Raji (cell line): ENCODE results near the gene COL12A1.

Experiments
- POLR2A ChIP-seq: IDR thresholded peaks from 2 replicates; pipeline ENCODE4 v1.6.1; 2011; ENCODE audit warnings: low read depth, low read length, control low read depth; ENCODE audit not compliant: insufficient read depth

The COL12A1 gene

GRCh38 chr6:75205776-75206575 is at the start of gene COL12A1:
Gene COL12A1, minus strand, starts transcription at chr6:75206053. Its CDS starts 3,261 bp downstream, at chr6:75202792.
- TF ChIP-seq POLR2A, result no peak

DNA sequence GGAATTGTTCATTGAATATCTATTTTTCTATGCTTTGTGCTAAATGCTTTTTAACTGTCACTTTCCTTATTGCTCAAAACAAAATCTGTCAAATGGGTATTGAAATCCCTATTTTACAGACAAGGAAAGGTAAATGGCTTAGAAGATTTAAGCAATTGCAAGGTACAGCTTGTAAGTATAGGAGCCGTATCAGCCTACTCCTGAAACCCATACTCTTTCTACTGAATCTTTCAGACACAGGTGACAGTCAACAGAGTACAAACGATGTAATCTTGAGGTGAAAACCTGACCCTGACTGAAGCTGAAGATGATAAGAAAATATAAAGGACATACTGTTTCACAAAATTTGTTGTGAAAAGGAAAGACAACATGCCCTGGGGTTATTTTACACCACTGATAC is 44.7 kb upstream of the COL12A1 start:
- no peak for TF ChIP-seq POLR2A

DNA sequence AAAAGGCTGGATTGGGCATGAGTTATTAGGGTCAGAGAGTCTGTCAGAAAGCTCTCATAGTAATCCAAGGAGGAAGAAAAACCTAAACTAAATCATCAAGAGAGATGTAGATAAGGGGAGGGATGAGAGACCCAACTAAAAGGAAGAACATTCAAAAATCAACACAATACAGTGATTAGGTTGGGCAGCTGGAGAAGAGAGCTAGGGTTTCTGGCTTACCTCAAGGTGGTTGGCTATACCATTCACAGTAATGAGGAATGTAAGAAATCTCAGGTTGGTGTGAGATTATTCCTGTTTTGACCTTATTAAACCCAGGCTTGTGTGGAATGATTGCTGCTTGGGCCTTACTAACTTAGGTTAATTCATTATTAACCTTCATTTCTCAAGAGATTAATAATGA is 44.0 kb upstream of the COL12A1 start:
- no peak for TF ChIP-seq POLR2A

- TF ChIP-seq POLR2A, result no peak
These were observed 40.5 kb upstream of the COL12A1 start for GRCh38 chr6:75246386-75246785.

DNA sequence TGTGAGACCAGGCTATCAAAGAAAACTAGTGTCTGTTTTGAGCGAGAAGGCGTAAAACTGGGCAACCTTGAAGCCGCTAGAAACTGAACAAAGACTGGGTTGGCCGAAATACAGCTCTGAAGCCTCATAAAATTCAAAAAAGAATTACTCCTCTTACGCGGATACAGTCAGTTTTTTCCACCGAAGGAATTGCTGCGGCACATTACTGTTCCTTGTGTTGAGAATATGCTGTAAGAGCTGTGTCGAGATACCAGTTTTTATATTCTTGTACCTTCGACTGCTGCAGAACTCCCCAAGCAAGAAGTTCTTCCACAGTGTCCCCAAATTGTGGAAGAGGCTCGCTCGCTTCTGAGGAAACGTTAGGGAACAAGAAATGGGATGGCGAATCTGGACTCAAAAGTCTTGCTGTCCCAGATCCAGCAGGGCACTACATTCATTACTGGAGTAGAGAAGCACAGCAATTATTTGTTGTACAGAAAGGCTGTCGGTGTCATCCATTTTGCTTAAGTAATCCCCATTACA is 38.3 kb upstream of the COL12A1 start:
- TF ChIP-seq POLR2A, result no peak

GRCh38 chr6:75243333-75244062 is 37.6 kb upstream of the COL12A1 start, which contains the start of gene COX7A2:
Gene COX7A2, minus strand, starts transcription at chr6:75243801. Its CDS starts 67 bp downstream, at chr6:75243734.
- TF ChIP-seq POLR2A, result peak; percentile 100

DNA sequence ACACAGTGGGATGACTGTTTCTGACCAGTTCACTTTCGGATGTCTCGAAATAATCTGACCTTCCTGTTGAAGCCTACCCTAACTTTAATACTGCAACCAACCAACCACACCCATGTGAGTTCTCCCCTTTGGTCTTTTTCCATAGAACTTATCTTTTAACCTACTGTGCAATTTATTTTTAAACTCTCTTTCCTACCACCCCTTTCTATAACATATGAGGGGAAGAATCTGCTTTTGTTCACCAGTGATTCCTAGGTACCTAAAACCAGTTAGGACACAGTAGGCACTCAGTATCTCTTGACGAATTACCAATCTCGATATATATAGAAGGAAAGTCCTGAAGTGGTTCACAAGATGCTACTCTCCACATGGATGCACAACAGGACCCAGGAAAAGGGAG is 30.8 kb upstream of the COL12A1 start:
- TF ChIP-seq POLR2A, result no peak

DNA sequence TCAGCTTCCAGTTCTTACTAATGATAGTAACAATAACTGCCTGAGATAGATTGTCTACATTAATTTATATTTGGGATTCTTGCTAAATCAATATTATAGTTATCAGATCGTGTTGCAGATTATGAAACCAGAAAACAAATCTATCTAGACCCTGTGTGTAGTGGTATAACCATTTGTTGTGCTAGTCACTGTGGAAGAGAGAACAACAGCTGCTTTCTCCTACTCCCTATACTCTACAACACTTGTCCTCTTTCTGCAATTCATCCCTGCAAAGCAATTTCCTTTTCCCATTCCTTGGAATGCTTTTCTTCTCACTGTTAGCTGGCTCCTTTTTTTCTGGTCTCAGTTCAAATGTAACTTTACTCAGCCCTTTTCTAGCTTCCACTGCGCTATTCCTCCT is 29.4 kb upstream of the COL12A1 start:
- TF ChIP-seq POLR2A, result no peak

- TF ChIP-seq POLR2A, result no peak
These were observed 28.4 kb upstream of the COL12A1 start for GRCh38 chr6:75234126-75234865.

- TF ChIP-seq POLR2A, result no peak
These were observed 27.3 kb upstream of the COL12A1 start for GRCh38 chr6:75233092-75233615.

- no peak for TF ChIP-seq POLR2A
These were observed 24.9 kb upstream of the COL12A1 start for GRCh38 chr6:75230484-75231325.

- TF ChIP-seq POLR2A, result no peak
These were observed 18.6 kb upstream of the COL12A1 start for GRCh38 chr6:75224303-75224926.

DNA sequence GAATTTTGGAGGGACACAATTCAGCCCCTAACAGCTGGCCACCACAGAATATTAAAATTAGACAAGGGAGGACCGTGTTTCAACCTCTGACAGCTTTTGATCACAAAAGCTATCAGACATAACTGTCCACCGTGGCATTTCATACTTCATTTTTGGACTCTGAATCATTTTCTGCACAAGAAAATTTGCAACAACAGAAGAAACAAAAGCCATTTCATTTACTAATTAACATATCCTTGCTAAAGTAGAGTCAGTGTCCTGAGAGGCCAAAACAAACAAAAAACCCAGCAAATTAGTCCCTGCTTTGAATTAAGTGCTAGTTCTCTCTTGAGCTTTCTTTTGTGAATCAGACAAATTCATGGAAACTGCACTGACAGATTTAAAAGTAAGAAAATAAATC is 17.6 kb upstream of the COL12A1 start:
- no peak for TF ChIP-seq POLR2A

- no peak for TF ChIP-seq POLR2A
These were observed 16.4 kb upstream of the COL12A1 start for GRCh38 chr6:75222261-75222660.
